ENCODE data around the gene KIF21B. TPM values are rescaled to one million over a fixed set of nuclear protein-coding genes. Genes with fewer than 3 reads are reported as not detected.

KIF21B gene
- total and polyA plus RNA-seq, 9 donors, result 0.57 to 1.9 (median 0.88) TPM

- intact Hi-C loops (cut with DNase I), result no loop called here
- H3K27ac ChIP-seq, result no peak overlapping the region
- H3K27me3 ChIP-seq, result no peaks in the 10 kb centered on the region
- no peaks in the 10 kb centered on the region for H3K36me3 ChIP-seq
- H3K4me1 ChIP-seq (ENCODE audit: insufficient read depth), result no peaks in the 10 kb centered on the region
- H3K4me3 ChIP-seq, result no peak overlapping the region
- TF ChIP-seq POLR2A (IDR thresholded peaks at IDR 0.05) (no peak), EP300 (IDR thresholded peaks at IDR 0.05) (no peak), CTCF (IDR thresholded peaks at IDR 0.05) (no peak)
- DNase-seq, result no peak
- WGBS, 3 donors, result 93 to 95% (median 95%) methylated on average over 22 of the region's 22 CpGs
- no peaks in the 10 kb centered on the region for H3K9me3 ChIP-seq
Measured at GRCh38 chr1:201008666-201009360, 14.7 kb downstream of the KIF21B start.

DNA sequence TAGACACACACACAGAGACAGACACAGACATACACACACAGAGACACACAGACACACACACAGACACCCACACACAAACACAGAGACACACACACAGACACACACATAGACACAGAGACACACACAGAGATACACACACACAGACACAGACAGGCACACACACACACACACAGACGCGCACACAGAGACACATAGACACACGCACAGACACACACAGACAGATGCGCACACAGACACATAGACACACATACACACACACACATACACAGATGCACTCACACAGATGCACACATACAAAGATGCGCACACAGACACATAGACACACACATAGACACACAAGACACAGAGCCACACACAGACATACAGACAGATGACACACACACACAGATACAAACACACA lies 16.0 kb downstream of the KIF21B start:
- no peak overlapping the region for H3K27ac ChIP-seq
- no peak for DNase-seq
- H3K4me3 ChIP-seq, result no peak overlapping the region
- intact Hi-C loops (cut with DNase I), result no loop called here
- TF ChIP-seq EP300 (IDR thresholded peaks at IDR 0.05) (no peak), CTCF (IDR thresholded peaks at IDR 0.05) (no peak), POLR2A (IDR thresholded peaks at IDR 0.05) (no peak)
- no peaks in the 10 kb centered on the region for H3K36me3 ChIP-seq
- 95 to 98% (median 95%) methylated on average over 5 of the region's 5 CpGs for WGBS, 3 donors
- H3K9me3 ChIP-seq, result no peaks in the 10 kb centered on the region
- no peaks in the 10 kb centered on the region for H3K27me3 ChIP-seq
- H3K4me1 ChIP-seq (ENCODE audit: insufficient read depth), result no peaks in the 10 kb centered on the region

DNA sequence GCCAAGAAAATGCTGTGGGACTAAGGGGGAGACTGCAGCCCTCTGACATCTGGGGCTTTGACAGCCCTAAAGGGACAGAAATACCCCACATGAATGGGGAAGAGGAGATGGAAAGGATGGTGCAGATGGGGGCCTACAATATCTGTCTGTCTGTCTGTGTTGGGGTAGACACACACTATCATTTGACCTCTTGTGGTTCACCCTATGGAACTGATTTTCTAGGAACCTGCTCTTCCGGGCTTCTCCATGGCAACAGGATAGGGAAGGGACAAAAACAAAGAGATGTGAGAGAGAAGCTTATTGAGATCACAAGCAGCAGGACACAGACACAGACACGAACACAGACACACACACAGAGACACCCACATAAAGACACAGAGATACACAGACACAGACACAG lies 17.1 kb downstream of the KIF21B start:
- Histone ChIP-seq H3K4me1 (ENCODE audit: insufficient read depth) (no peaks in the 10 kb centered on the region), H3K36me3 (no peaks in the 10 kb centered on the region), H3K4me3 (no peak overlapping the region), H3K9me3 (no peaks in the 10 kb centered on the region), H3K27me3 (no peaks in the 10 kb centered on the region), H3K27ac (no peak overlapping the region)
- intact Hi-C loops (cut with DNase I), result no loop called here
- WGBS, 3 donors, result 67 to 72% (median 71%) methylated on average over 2 of the region's 2 CpGs
- no peak for TF ChIP-seq CTCF (IDR thresholded peaks at IDR 0.05)
- TF ChIP-seq EP300 (IDR thresholded peaks at IDR 0.05), result no peak
- TF ChIP-seq POLR2A (IDR thresholded peaks at IDR 0.05), result no peak
- DNase-seq, result no peak

GRCh38 chr1:201004732-201005131 lies 18.8 kb downstream of the KIF21B start:
- Histone ChIP-seq H3K4me1 (ENCODE audit: insufficient read depth) (no peaks in the 10 kb centered on the region), H3K27ac (no peak overlapping the region), H3K4me3 (no peak overlapping the region), H3K36me3 (no peaks in the 10 kb centered on the region), H3K27me3 (no peaks in the 10 kb centered on the region), H3K9me3 (no peaks in the 10 kb centered on the region)
- intact Hi-C loops (cut with DNase I), result no loop called here
- no peak for DNase-seq
- WGBS, 3 donors, result 94 to 96% (median 95%) methylated on average over 14 of the region's 14 CpGs
- no peak for TF ChIP-seq CTCF (IDR thresholded peaks at IDR 0.05)
- no peak for TF ChIP-seq POLR2A (IDR thresholded peaks at IDR 0.05)
- TF ChIP-seq EP300 (IDR thresholded peaks at IDR 0.05), result no peak
